ENCODE measurements around the gene CDK18.

DNA sequence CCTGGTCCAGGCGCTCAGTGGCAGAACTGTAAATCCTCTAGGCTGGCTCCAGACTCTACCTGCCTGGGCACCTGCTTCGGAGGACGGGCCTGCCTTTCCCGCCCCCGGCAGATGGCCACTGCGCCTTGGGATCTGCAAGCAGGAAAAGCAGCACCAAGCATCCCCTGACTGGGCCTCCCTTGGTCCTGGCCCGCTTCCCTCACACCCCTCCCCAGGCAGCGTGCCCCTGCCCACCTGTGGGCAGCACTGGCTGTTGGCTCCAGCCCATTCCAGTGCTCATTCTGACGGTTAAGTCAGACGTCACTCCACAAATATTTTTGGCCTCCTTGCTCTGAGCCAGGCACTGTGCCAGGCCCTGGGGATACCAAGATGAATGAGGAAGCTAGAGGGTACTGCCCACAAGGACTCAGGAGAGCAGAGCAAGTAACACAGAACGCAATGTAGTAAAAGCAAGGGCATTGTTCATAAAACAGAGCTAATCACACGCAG is 26.7 kb upstream of the CDK18 start:
- TF ChIP-seq, protein P1, sequence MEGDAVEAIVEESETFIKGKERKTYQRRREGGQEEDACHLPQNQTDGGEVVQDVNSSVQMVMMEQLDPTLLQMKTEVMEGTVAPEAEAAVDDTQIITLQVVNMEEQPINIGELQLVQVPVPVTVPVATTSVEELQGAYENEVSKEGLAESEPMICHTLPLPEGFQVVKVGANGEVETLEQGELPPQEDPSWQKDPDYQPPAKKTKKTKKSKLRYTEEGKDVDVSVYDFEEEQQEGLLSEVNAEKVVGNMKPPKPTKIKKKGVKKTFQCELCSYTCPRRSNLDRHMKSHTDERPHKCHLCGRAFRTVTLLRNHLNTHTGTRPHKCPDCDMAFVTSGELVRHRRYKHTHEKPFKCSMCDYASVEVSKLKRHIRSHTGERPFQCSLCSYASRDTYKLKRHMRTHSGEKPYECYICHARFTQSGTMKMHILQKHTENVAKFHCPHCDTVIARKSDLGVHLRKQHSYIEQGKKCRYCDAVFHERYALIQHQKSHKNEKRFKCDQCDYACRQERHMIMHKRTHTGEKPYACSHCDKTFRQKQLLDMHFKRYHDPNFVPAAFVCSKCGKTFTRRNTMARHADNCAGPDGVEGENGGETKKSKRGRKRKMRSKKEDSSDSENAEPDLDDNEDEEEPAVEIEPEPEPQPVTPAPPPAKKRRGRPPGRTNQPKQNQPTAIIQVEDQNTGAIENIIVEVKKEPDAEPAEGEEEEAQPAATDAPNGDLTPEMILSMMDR (IDR thresholded peaks at IDR 0.05; ENCODE audit: poor library complexity, severe bottlenecking): no peak
- TF ChIP-seq POLR2AphosphoS5 (IDR thresholded peaks at IDR 0.05) (no peak), EZH2 (IDR thresholded peaks at IDR 0.05; ENCODE audit: borderline replicate concordance, insufficient read depth, low read length, poor library complexity, severe bottlenecking) (no peak)
- TF ChIP-seq, protein P2, sequence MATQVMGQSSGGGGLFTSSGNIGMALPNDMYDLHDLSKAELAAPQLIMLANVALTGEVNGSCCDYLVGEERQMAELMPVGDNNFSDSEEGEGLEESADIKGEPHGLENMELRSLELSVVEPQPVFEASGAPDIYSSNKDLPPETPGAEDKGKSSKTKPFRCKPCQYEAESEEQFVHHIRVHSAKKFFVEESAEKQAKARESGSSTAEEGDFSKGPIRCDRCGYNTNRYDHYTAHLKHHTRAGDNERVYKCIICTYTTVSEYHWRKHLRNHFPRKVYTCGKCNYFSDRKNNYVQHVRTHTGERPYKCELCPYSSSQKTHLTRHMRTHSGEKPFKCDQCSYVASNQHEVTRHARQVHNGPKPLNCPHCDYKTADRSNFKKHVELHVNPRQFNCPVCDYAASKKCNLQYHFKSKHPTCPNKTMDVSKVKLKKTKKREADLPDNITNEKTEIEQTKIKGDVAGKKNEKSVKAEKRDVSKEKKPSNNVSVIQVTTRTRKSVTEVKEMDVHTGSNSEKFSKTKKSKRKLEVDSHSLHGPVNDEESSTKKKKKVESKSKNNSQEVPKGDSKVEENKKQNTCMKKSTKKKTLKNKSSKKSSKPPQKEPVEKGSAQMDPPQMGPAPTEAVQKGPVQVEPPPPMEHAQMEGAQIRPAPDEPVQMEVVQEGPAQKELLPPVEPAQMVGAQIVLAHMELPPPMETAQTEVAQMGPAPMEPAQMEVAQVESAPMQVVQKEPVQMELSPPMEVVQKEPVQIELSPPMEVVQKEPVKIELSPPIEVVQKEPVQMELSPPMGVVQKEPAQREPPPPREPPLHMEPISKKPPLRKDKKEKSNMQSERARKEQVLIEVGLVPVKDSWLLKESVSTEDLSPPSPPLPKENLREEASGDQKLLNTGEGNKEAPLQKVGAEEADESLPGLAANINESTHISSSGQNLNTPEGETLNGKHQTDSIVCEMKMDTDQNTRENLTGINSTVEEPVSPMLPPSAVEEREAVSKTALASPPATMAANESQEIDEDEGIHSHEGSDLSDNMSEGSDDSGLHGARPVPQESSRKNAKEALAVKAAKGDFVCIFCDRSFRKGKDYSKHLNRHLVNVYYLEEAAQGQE (IDR thresholded peaks at IDR 0.05; ENCODE audit: borderline replicate concordance): no peak

All from neural cell (in vitro differentiated cells).